Stimulated activated naive B cell treated with anti-CD40 and anti-IgM and Interleukin-4, amounts not matched to agents 10 μg/mL and 1 μg/mL and 100 μg/mL, for 72 hours (primary cell): ENCODE data around the gene ALKBH3.

Experiments used
- ATAC-seq, 2 donors: fragments of 150-1000 bp; cut with Tn5 transposase; replicated peaks; 2 replicates each; pipeline ENCODE4 v1.10.0; 2021; ENCODE audit warnings: moderate library complexity in 1 of 2
- DNase-seq: peaks from one replicate; pipeline ENCODE4 v3.0.0; 2021
- H3K27ac Mint-ChIP-seq: one replicate; pipeline ENCODE4 v1.8.0; 2022; ENCODE audit warnings: mild to moderate bottlenecking, mixed read lengths
- H3K27me3 Mint-ChIP-seq, 2 donors: one replicate each; pipeline ENCODE4 v1.8.0; 2022; ENCODE audit warnings: mixed read lengths in 2 of 2
- H3K36me3 Mint-ChIP-seq, 2 donors: one replicate each; pipeline ENCODE4 v1.8.0; 2022; ENCODE audit warnings: mixed read lengths in 2 of 2, mild to moderate bottlenecking in 1 of 2
- H3K4me1 Mint-ChIP-seq, 2 donors: one replicate each; pipeline ENCODE4 v1.8.0; 2022; ENCODE audit warnings: mixed read lengths in 2 of 2, mild to moderate bottlenecking in 1 of 2
- H3K4me3 Mint-ChIP-seq, 2 donors: one replicate each; pipeline ENCODE4 v1.8.0; 2022; ENCODE audit warnings: mild to moderate bottlenecking in 2 of 2, mixed read lengths in 2 of 2, moderate library complexity in 1 of 2
- H3K9me3 Mint-ChIP-seq, 2 donors: one replicate each; pipeline ENCODE4 v1.8.0; 2022; ENCODE audit warnings: mixed read lengths in 2 of 2, mild to moderate bottlenecking in 1 of 2

ALKBH3 gene

GRCh38 chr11:43921561-43922294 is 41.1 kb downstream of the ALKBH3 start:
- no peak overlapping the region for H3K27ac Mint-ChIP-seq
- DNase-seq = no peak
- ATAC-seq = no peak
- no peaks in the 10 kb centered on the region for H3K4me1 Mint-ChIP-seq
- H3K27me3 Mint-ChIP-seq = no peaks in the 10 kb centered on the region
- H3K36me3 Mint-ChIP-seq = peaks cover 21 to 49% of the 10 kb centered on the region in 2 donors
- H3K4me3 Mint-ChIP-seq = no peak overlapping the region
- H3K9me3 Mint-ChIP-seq = no peaks in the 10 kb centered on the region

GRCh38 chr11:43922295-43922648 is 41.6 kb downstream of the ALKBH3 start:
- ATAC-seq (no peak), DNase-seq (no peak)
- H3K36me3 Mint-ChIP-seq = peaks cover 21 to 47% of the 10 kb centered on the region in 2 donors
- H3K4me3 Mint-ChIP-seq = no peak overlapping the region
- no peaks in the 10 kb centered on the region for H3K9me3 Mint-ChIP-seq
- H3K27me3 Mint-ChIP-seq = no peaks in the 10 kb centered on the region
- no peak overlapping the region for H3K27ac Mint-ChIP-seq
- no peaks in the 10 kb centered on the region for H3K4me1 Mint-ChIP-seq

GRCh38 chr11:43922744-43923405 is 42.2 kb downstream of the ALKBH3 start:
- ATAC-seq (no peak), DNase-seq (no peak)
- no peak overlapping the region for H3K27ac Mint-ChIP-seq
- no peaks in the 10 kb centered on the region for H3K9me3 Mint-ChIP-seq
- H3K4me3 Mint-ChIP-seq = no peak overlapping the region
- no peaks in the 10 kb centered on the region for H3K27me3 Mint-ChIP-seq
- H3K4me1 Mint-ChIP-seq = no peaks in the 10 kb centered on the region
- peaks cover 22 to 43% of the 10 kb centered on the region in 2 donors for H3K36me3 Mint-ChIP-seq

- H3K27me3 Mint-ChIP-seq = no peaks in the 10 kb centered on the region
- no peak for ATAC-seq
- no peaks in the 10 kb centered on the region for H3K4me1 Mint-ChIP-seq
- no peak for DNase-seq
- H3K27ac Mint-ChIP-seq = no peak overlapping the region
- peaks cover 22 to 37% of the 10 kb centered on the region in 2 donors for H3K36me3 Mint-ChIP-seq
- H3K4me3 Mint-ChIP-seq = no peak overlapping the region
- H3K9me3 Mint-ChIP-seq = no peaks in the 10 kb centered on the region
Measured at GRCh38 chr11:43923406-43924111, 42.9 kb downstream of the ALKBH3 start.

GRCh38 chr11:43924112-43924855 is 43.7 kb downstream of the ALKBH3 start:
- peaks cover 22 to 37% of the 10 kb centered on the region in 2 donors for H3K36me3 Mint-ChIP-seq
- DNase-seq (no peak), ATAC-seq (no peak)
- no peak overlapping the region for H3K4me3 Mint-ChIP-seq
- H3K4me1 Mint-ChIP-seq = no peaks in the 10 kb centered on the region
- no peaks in the 10 kb centered on the region for H3K9me3 Mint-ChIP-seq
- no peak overlapping the region for H3K27ac Mint-ChIP-seq
- H3K27me3 Mint-ChIP-seq = no peaks in the 10 kb centered on the region

- ATAC-seq (no peak), DNase-seq (no peak)
- Mint-ChIP-seq H3K27ac (no peak overlapping the region), H3K4me1 (no peaks in the 10 kb centered on the region), H3K36me3 (peaks cover 15 to 34% of the 10 kb centered on the region in 2 donors), H3K4me3 (no peak overlapping the region), H3K9me3 (no peaks in the 10 kb centered on the region), H3K27me3 (no peaks in the 10 kb centered on the region)
Measured at GRCh38 chr11:43925063-43925931, 44.7 kb downstream of the ALKBH3 start.

GRCh38 chr11:43925932-43926505 is 45.4 kb downstream of the ALKBH3 start:
- peaks cover 15 to 29% of the 10 kb centered on the region in 2 donors for H3K36me3 Mint-ChIP-seq
- H3K27me3 Mint-ChIP-seq = no peaks in the 10 kb centered on the region
- no peak for DNase-seq
- no peak overlapping the region for H3K4me3 Mint-ChIP-seq
- H3K4me1 Mint-ChIP-seq = no peaks in the 10 kb centered on the region
- H3K9me3 Mint-ChIP-seq = no peaks in the 10 kb centered on the region
- H3K27ac Mint-ChIP-seq = no peak overlapping the region
- no peak for ATAC-seq

GRCh38 chr11:43927070-43927469 is 46.4 kb downstream of the ALKBH3 start:
- H3K4me1 Mint-ChIP-seq = no peaks in the 10 kb centered on the region
- no peak for ATAC-seq
- H3K9me3 Mint-ChIP-seq = no peaks in the 10 kb centered on the region

GRCh38 chr11:43927925-43928707 is 47.5 kb downstream of the ALKBH3 start:
- ATAC-seq = no peak
- Mint-ChIP-seq H3K27me3 (no peaks in the 10 kb centered on the region), H3K27ac (no peak overlapping the region)

More at GRCh38 chr11:43927070-43927469, 46.4 kb downstream of the ALKBH3 start:
- H3K4me3 Mint-ChIP-seq = no peak overlapping the region
- H3K27me3 Mint-ChIP-seq = no peaks in the 10 kb centered on the region
- no peak for DNase-seq
- no peak overlapping the region for H3K27ac Mint-ChIP-seq
- peaks cover 14 to 22% of the 10 kb centered on the region in 2 donors for H3K36me3 Mint-ChIP-seq

GRCh38 chr11:43928721-43929120 is 48.1 kb downstream of the ALKBH3 start:
- DNase-seq (no peak), ATAC-seq (no peak)
- Mint-ChIP-seq H3K4me3 (no peak overlapping the region), H3K36me3 (peaks cover 14 to 18% of the 10 kb centered on the region in 2 donors), H3K27ac (no peak overlapping the region), H3K4me1 (no peaks in the 10 kb centered on the region), H3K9me3 (no peaks in the 10 kb centered on the region), H3K27me3 (no peaks in the 10 kb centered on the region)

More at GRCh38 chr11:43927925-43928707, 47.5 kb downstream of the ALKBH3 start:
- Mint-ChIP-seq H3K4me1 (no peaks in the 10 kb centered on the region), H3K36me3 (peaks cover 14 to 18% of the 10 kb centered on the region in 2 donors), H3K9me3 (no peaks in the 10 kb centered on the region), H3K4me3 (no peak overlapping the region)
- DNase-seq = no peak

GRCh38 chr11:43930868-43931716 is 50.5 kb downstream of the ALKBH3 start:
- Mint-ChIP-seq H3K36me3 (peaks cover 11 to 14% of the 10 kb centered on the region in 2 donors), H3K9me3 (no peaks in the 10 kb centered on the region), H3K4me3 (no peak overlapping the region), H3K4me1 (no peaks in the 10 kb centered on the region), H3K27ac (no peak overlapping the region), H3K27me3 (peaks cover 4 to 7% of the 10 kb centered on the region in 2 donors)
- ATAC-seq (no peak), DNase-seq (no peak)

- Mint-ChIP-seq H3K4me3 (no peak overlapping the region), H3K9me3 (no peaks in the 10 kb centered on the region), H3K36me3 (peaks cover 7 to 10% of the 10 kb centered on the region in 2 donors), H3K4me1 (no peaks in the 10 kb centered on the region), H3K27me3 (peaks cover 7 to 10% of the 10 kb centered on the region in 2 donors), H3K27ac (no peak overlapping the region)
- ATAC-seq (no peak), DNase-seq (no peak)
Measured at GRCh38 chr11:43931717-43932039, 51.0 kb downstream of the ALKBH3 start.
